CD14-positive monocyte (primary cell): Measurements from ENCODE around the gene SPAM1. TPM values are rescaled to one million over a fixed set of nuclear protein-coding genes. Genes with fewer than 3 reads are reported as not detected.

ENCODE experiments used
- DNase-seq, 3 donors: peaks; one replicate each; pipeline ENCODE4 v3.0.0-alpha.2; 2011 to 2022
- H2AFZ ChIP-seq: 2 replicates; pipeline ENCODE4 v1.6.0; 2012; ENCODE audit warnings: mild to moderate bottlenecking, low read depth, low read length, inconsistent platforms; ENCODE audit not compliant: insufficient read depth, poor library complexity, severe bottlenecking
- H3K27ac ChIP-seq, 2 donors: 1 replicate in 1 of 2; 2 replicates in 1 of 2; pipeline ENCODE4 v1.5.1; 2012 to 2013; ENCODE audit warnings: low read length in 2 of 2, control low read depth in 1 of 2, inconsistent platforms in 1 of 2, low read depth in 1 of 2, mild to moderate bottlenecking in 1 of 2
- H3K27me3 ChIP-seq, 2 donors: one replicate each; pipeline versions ENCODE4 v1.6.0 to v1.6.1; 2011 to 2013; ENCODE audit warnings: low read length in 2 of 2; ENCODE audit not compliant: control insufficient read depth in 2 of 2, insufficient read depth in 2 of 2
- H3K36me3 ChIP-seq, 2 donors: replicated peaks in 1 of 2; 1 replicate in 1 of 2; 2 replicates in 1 of 2; pipeline versions ENCODE4 v1.5.1 to v1.6.1; 2012 to 2013; ENCODE audit warnings: low read length in 2 of 2, control low read depth in 1 of 2, inconsistent platforms in 1 of 2, mild to moderate bottlenecking in 1 of 2; ENCODE audit not compliant: insufficient read depth in 2 of 2, control insufficient read depth in 1 of 2
- H3K4me1 ChIP-seq, 2 donors: 1 replicate in 1 of 2; 2 replicates in 1 of 2; pipeline versions ENCODE4 v1.5.1 to v1.6.1; 2012 to 2013; ENCODE audit warnings: low read length in 2 of 2, control low read depth in 1 of 2, inconsistent platforms in 1 of 2, mild to moderate bottlenecking in 1 of 2, moderate library complexity in 1 of 2; ENCODE audit not compliant: insufficient read depth in 2 of 2, control insufficient read depth in 1 of 2
- H3K4me2 ChIP-seq: replicated peaks from 2 replicates; pipeline ENCODE3; 2012; ENCODE audit warnings: low read length, moderate library complexity, mild to moderate bottlenecking; ENCODE audit not compliant: poor library complexity, severe bottlenecking; ENCODE audit errors: extremely low read depth
- H3K4me3 ChIP-seq, 3 experiments: fragments of 200-600 bp in 1 of 3; sonication (generic) in 1 of 3; replicated peaks in 1 of 3; 1 replicate in 2 of 3; 2 replicates in 1 of 3; pipeline ENCODE4 v1.5.1; 2011 to 2013; ENCODE audit warnings: low read length in 3 of 3, mild to moderate bottlenecking in 3 of 3, control low read depth in 2 of 3, low read depth in 2 of 3, inconsistent platforms in 1 of 3, moderate library complexity in 1 of 3
- H3K79me2 ChIP-seq: 2 replicates; pipeline ENCODE4 v1.6.0; 2012; ENCODE audit warnings: mild to moderate bottlenecking, control low read depth, inconsistent platforms, low read length, moderate library complexity; ENCODE audit not compliant: insufficient read depth
- H3K9ac ChIP-seq: 2 replicates; pipeline ENCODE4 v1.6.0; 2017; ENCODE audit warnings: low read length, mild to moderate bottlenecking; ENCODE audit not compliant: insufficient read depth, poor library complexity, severe bottlenecking
- H3K9me3 ChIP-seq, 2 donors: replicated peaks in 1 of 2; 1 replicate in 1 of 2; 2 replicates in 1 of 2; pipeline versions ENCODE4 v1.5.1 to v1.6.1; 2012 to 2013; ENCODE audit warnings: low read length in 2 of 2, control low read depth in 1 of 2; ENCODE audit not compliant: control insufficient read depth in 1 of 2, insufficient read depth in 1 of 2
- H4K20me1 ChIP-seq: 2 replicates; pipeline ENCODE4 v1.6.0; 2012; ENCODE audit warnings: mild to moderate bottlenecking, low read length, control low read depth, moderate library complexity; ENCODE audit not compliant: insufficient read depth
- H3K27ac Mint-ChIP-seq, 7 donors: one replicate each; pipeline ENCODE4 v1.8.0; 2020; ENCODE audit warnings: mild to moderate bottlenecking in 7 of 7, mixed read lengths in 7 of 7, moderate library complexity in 6 of 7, inconsistent platforms in 2 of 7
- H3K27me3 Mint-ChIP-seq, 3 donors: one replicate each; pipeline ENCODE4 v1.8.0; 2021 to 2022; ENCODE audit warnings: low read depth in 3 of 3, mild to moderate bottlenecking in 3 of 3, mixed read lengths in 3 of 3, moderate library complexity in 3 of 3, inconsistent platforms in 1 of 3
- H3K36me3 Mint-ChIP-seq, 2 donors: one replicate each; pipeline ENCODE4 v1.8.0; 2020; ENCODE audit warnings: mixed read lengths in 2 of 2, inconsistent platforms in 1 of 2, mild to moderate bottlenecking in 1 of 2
- H3K4me1 Mint-ChIP-seq: one replicate; pipeline ENCODE4 v1.8.0; 2020; ENCODE audit warnings: mild to moderate bottlenecking, mixed read lengths
- H3K4me3 Mint-ChIP-seq, 2 donors: one replicate each; pipeline ENCODE4 v1.8.0; 2020; ENCODE audit warnings: mild to moderate bottlenecking in 2 of 2, mixed read lengths in 2 of 2, moderate library complexity in 1 of 2
- H3K9me3 Mint-ChIP-seq, 7 donors: one replicate each; pipeline ENCODE4 v1.8.0; 2020 to 2022; ENCODE audit warnings: mixed read lengths in 7 of 7, mild to moderate bottlenecking in 6 of 7, moderate library complexity in 6 of 7, inconsistent platforms in 2 of 7
- WGBS: methylation state at CpG from one replicate; pipeline ENCODE4 v1.1.5; 2013; ENCODE audit warnings: missing lambda C conversion rate; ENCODE audit not compliant: insufficient coverage; 5-methylcytosine and 5-hydroxymethylcytosine counted together
- intact Hi-C, 2 donors: fragments of 100-400 bp; cut with micrococcal nuclease; formaldehyde crosslinking; loops; one replicate each; pipeline versions ENCODE4 v1.15.0 to v1.15.1; 2023
- polyA plus RNA-seq, 3 donors: library from polyadenylated mRNA; depleted of rRNA in 1 of 3; unstranded in 2 of 3; stranded (reverse) in 1 of 3; fragments of 300-500 nt in 2 of 3; fragments of >200 nt in 1 of 3; fragmentation: Illumina TruSeq in 2 of 3; gene quantifications; 1 replicate in 2 of 3; 2 replicates in 1 of 3; pipeline ENCODE4 v1.2.3, GENCODE V29; 2012 to 2021
- TF ChIP-seq, protein P1 (sequence below): fragments of 200-600 bp; IDR thresholded peaks from one replicate; pipeline ENCODE4 v1.8.0; 2022; ENCODE audit warnings: antibody characterized with exemption, mild to moderate bottlenecking

The SPAM1 gene
- polyA plus RNA-seq, 3 donors = not detected

DNA sequence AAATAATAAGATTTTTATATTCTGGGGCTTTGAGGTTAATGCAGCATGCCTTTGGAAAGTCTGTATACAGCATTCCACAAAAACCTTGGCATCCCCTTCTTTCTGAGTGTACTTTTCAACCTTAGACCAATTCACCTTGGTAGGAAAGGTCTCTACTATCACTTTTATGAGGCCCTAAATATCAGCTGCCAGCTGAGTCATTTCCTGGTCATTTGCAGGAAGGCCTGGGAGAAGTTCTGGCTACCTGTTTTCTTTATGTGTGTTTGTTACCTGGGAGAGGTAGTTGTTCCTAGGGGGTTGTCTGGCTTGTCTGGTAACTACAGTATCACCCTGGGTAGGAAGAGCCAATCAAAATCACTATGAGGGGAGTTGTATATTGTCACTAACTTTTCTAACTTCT, 4.1 kb downstream of the SPAM1 start:
- Histone ChIP-seq H3K27ac (no peak overlapping the region), H3K79me2 (no peaks in the 10 kb centered on the region), H3K9me3 (no peaks in the 10 kb centered on the region), H3K9ac (no peak overlapping the region), H3K4me2 (no peak overlapping the region), H3K4me3 (no peak overlapping the region), H2AFZ (no peak overlapping the region), H3K4me1 (no peaks in the 10 kb centered on the region), H3K36me3 (no peaks in the 10 kb centered on the region), H4K20me1 (no peaks in the 10 kb centered on the region), H3K27me3 (no peaks in the 10 kb centered on the region)
- H3K4me3 Mint-ChIP-seq = no peak overlapping the region
- no peaks in the 10 kb centered on the region for H3K36me3 Mint-ChIP-seq
- DNase-seq = no peak
- TF ChIP-seq, protein P1, sequence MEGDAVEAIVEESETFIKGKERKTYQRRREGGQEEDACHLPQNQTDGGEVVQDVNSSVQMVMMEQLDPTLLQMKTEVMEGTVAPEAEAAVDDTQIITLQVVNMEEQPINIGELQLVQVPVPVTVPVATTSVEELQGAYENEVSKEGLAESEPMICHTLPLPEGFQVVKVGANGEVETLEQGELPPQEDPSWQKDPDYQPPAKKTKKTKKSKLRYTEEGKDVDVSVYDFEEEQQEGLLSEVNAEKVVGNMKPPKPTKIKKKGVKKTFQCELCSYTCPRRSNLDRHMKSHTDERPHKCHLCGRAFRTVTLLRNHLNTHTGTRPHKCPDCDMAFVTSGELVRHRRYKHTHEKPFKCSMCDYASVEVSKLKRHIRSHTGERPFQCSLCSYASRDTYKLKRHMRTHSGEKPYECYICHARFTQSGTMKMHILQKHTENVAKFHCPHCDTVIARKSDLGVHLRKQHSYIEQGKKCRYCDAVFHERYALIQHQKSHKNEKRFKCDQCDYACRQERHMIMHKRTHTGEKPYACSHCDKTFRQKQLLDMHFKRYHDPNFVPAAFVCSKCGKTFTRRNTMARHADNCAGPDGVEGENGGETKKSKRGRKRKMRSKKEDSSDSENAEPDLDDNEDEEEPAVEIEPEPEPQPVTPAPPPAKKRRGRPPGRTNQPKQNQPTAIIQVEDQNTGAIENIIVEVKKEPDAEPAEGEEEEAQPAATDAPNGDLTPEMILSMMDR = no peak
- H3K27ac Mint-ChIP-seq = no peak overlapping the region
- intact Hi-C loops = no loop called here
- peaks cover 0 to 4% (median 2%) of the 10 kb centered on the region in 3 donors for H3K27me3 Mint-ChIP-seq
- no peaks in the 10 kb centered on the region for H3K4me1 Mint-ChIP-seq
- H3K9me3 Mint-ChIP-seq = peaks cover 0 to 7% (median 2%) of the 10 kb centered on the region in 7 donors

DNA sequence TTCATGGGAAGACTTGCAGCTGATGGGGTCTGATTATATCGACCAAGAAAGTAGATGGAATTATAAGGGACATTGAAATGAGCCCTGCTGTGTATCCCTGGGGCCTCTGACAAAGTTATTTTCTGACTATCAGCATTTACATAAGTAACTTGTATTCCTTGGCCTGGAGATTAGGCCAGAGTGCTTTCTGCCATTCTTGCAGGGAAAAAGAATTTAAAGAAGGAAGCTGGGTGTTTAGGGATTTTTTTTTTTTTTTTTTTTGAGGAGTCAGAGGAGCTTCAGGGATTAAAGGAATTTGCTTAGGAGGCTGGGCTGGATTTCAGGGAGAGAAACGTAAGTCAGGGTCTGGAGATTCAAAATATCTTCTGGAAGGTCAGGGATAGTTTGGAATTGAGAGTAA, 4.6 kb downstream of the SPAM1 start:
- DNase-seq = no peak
- Histone ChIP-seq H2AFZ (no peak overlapping the region), H3K36me3 (no peaks in the 10 kb centered on the region), H3K27ac (no peak overlapping the region), H3K79me2 (no peaks in the 10 kb centered on the region), H3K4me2 (no peak overlapping the region), H3K9me3 (no peaks in the 10 kb centered on the region), H3K4me1 (no peaks in the 10 kb centered on the region), H3K4me3 (no peak overlapping the region), H4K20me1 (no peaks in the 10 kb centered on the region), H3K27me3 (no peaks in the 10 kb centered on the region), H3K9ac (no peak overlapping the region)
- no peak overlapping the region for H3K27ac Mint-ChIP-seq
- WGBS = no CpG with 5 or more reads among the region's 2 CpGs
- H3K36me3 Mint-ChIP-seq = no peaks in the 10 kb centered on the region
- H3K9me3 Mint-ChIP-seq = peaks cover 0 to 6% (median 2%) of the 10 kb centered on the region in 7 donors
- no peak overlapping the region for H3K4me3 Mint-ChIP-seq
- TF ChIP-seq, protein P1 = no peak
- no peaks in the 10 kb centered on the region for H3K4me1 Mint-ChIP-seq
- H3K27me3 Mint-ChIP-seq = peaks cover 0 to 4% (median 2%) of the 10 kb centered on the region in 3 donors
- intact Hi-C loops = no loop called here
